ENCODE data around the gene SMIM34.
"Not testable (repeated sequence)": the region's sequence is repeated elsewhere in the genome, so short reads cannot be mapped to it uniquely, and the experiment has no call there.

The SMIM34 gene

GRCh38 chr21:34375619-34375972 lies 48.2 kb downstream of the SMIM34 start:
- DNase-seq (ENCODE audit: low read depth); H3K4me3 ChIP-seq (ENCODE audit: low read depth, low read length): not testable (repeated sequence)

GRCh38 chr21:34374940-34375618 lies 48.7 kb downstream of the SMIM34 start, which contains the start of gene SMIM11:
TSS of gene SMIM11 (plus strand) at chr21:34375507. CDS start at chr21:34379505, 3,998 bp downstream.
- H3K4me3 ChIP-seq (ENCODE audit: low read depth, low read length); DNase-seq (ENCODE audit: low read depth): not testable (repeated sequence)

GRCh38 chr21:34374462-34374861 lies 49.3 kb downstream of the SMIM34 start:
- not testable (repeated sequence) for DNase-seq (ENCODE audit: low read depth); H3K4me3 ChIP-seq (ENCODE audit: low read depth, low read length)

- TF ChIP-seq CTCF (IDR thresholded peaks at IDR 0.05; ENCODE audit: low read depth, low read length, missing control alignments), result no peak
Measured at GRCh38 chr21:34372321-34372720, 51.4 kb downstream of the SMIM34 start.

GRCh38 chr21:34369741-34370140 lies 54.0 kb downstream of the SMIM34 start:
- no peak for TF ChIP-seq CTCF (IDR thresholded peaks at IDR 0.05; ENCODE audit: low read depth, low read length, missing control alignments)
- no peak for DNase-seq (ENCODE audit: low read depth)
- H3K4me3 ChIP-seq (ENCODE audit: low read depth, low read length), result no peak overlapping the region

More at GRCh38 chr21:34372321-34372720, 51.4 kb downstream of the SMIM34 start:
- no peak for DNase-seq (ENCODE audit: low read depth)
- H3K4me3 ChIP-seq (ENCODE audit: low read depth, low read length), result no peak overlapping the region
